AG04450 (cell line): ENCODE data around the gene S100A9. TPM values are rescaled to one million over a fixed set of nuclear protein-coding genes. Genes with fewer than 3 reads are reported as not detected.

Experiments used
- CTCF ChIA-PET: fragments of 300-600, 350-600 bp; formaldehyde crosslinking; extraction: SDS; loops from one replicate; lab custom pipeline; 2022; ENCODE audit warnings: antibody characterized with exemption, inconsistent platforms; lab: Charles Lee
- POLR2A ChIA-PET: fragments of 350-600 bp; formaldehyde crosslinking; extraction: SDS; loops from one replicate; lab custom pipeline; 2021; ENCODE audit warnings: antibody characterized with exemption, inconsistent platforms; lab: Yijun Ruan, JAX
- DNase-seq: peaks from one replicate; pipeline ENCODE4 v3.0.0-alpha.2; 2011; ENCODE audit warnings: low read depth, low spot score
- H3K27ac ChIP-seq: one replicate; pipeline ENCODE4 v1.5.1; 2012; ENCODE audit warnings: low read depth, low read length, control low read depth
- H3K27me3 ChIP-seq: one replicate; pipeline ENCODE4 v1.6.0; 2012; ENCODE audit warnings: low read length; ENCODE audit not compliant: control insufficient read depth, insufficient read depth
- H3K4me3 ChIP-seq: 2 replicates; pipeline ENCODE4 v1.5.1; 2011; ENCODE audit warnings: mild to moderate bottlenecking, low read depth, low read length, control low read depth
- H3K9me3 ChIP-seq: 2 replicates; pipeline ENCODE4 v1.5.1; 2012; ENCODE audit warnings: low read length; ENCODE audit not compliant: control insufficient read depth, insufficient read depth
- CTCF ChIP-seq: IDR thresholded peaks from 2 replicates; pipeline ENCODE4 v1.5.1; 2011; ENCODE audit warnings: low read depth, low read length, control low read depth, inconsistent platforms
- polyA plus RNA-seq: library from polyadenylated mRNA; depleted of rRNA; stranded (reverse); fragments of >200 nt; gene quantifications from 2 replicates; pipeline ENCODE4 v1.2.3, GENCODE V29; 2011

Gene S100A9
- polyA plus RNA-seq, 1 experiment = not detected

GRCh38 chr1:153342178-153342577 is 15.5 kb upstream of the S100A9 start:
- H3K27me3 ChIP-seq = peaks cover 5% of the 10 kb centered on the region
- no peak for TF ChIP-seq CTCF
- CTCF ChIA-PET = interaction anchor here (1.2 to 4.0 kb wide), 2 partner anchors 10 to 12 kb away, joined by 3 to 16 read pairs; no protein-coding TSS in a partner anchor
- no peaks in the 10 kb centered on the region for H3K9me3 ChIP-seq
- POLR2A ChIA-PET = no interaction called here
- no peak overlapping the region for H3K4me3 ChIP-seq
- H3K27ac ChIP-seq = no peak overlapping the region
- no peak for DNase-seq

GRCh38 chr1:153343040-153343681 is 14.5 kb upstream of the S100A9 start:
- Histone ChIP-seq H3K27ac (no peak overlapping the region), H3K9me3 (no peaks in the 10 kb centered on the region), H3K4me3 (no peak overlapping the region), H3K27me3 (peaks cover 5% of the 10 kb centered on the region)
- ChIA-PET CTCF (interaction anchor here (4.0 kb wide), 1 partner anchor 9 kb away, joined by 16 read pairs; no protein-coding TSS in a partner anchor), POLR2A (no interaction called here)
- DNase-seq = no peak
- TF ChIP-seq CTCF = no peak

- Histone ChIP-seq H3K9me3 (no peaks in the 10 kb centered on the region), H3K27ac (no peak overlapping the region), H3K4me3 (no peak overlapping the region), H3K27me3 (peaks cover 7% of the 10 kb centered on the region)
- no peak for DNase-seq
- no peak for TF ChIP-seq CTCF
- ChIA-PET POLR2A (no interaction called here), CTCF (interaction anchor here (4.0 kb wide), 1 partner anchor 8 kb away, joined by 16 read pairs; no protein-coding TSS in a partner anchor)
These were observed 13.6 kb upstream of the S100A9 start for GRCh38 chr1:153343811-153344717.

- CTCF ChIA-PET = no interaction called here
- TF ChIP-seq CTCF = no peak
- H3K4me3 ChIP-seq = no peak overlapping the region
- H3K27ac ChIP-seq = no peak overlapping the region
- H3K9me3 ChIP-seq = no peaks in the 10 kb centered on the region
- POLR2A ChIA-PET = no interaction called here
- DNase-seq = no peak
- H3K27me3 ChIP-seq = peaks cover 9% of the 10 kb centered on the region
These were observed 13.0 kb upstream of the S100A9 start for GRCh38 chr1:153344718-153345025.
